GM12878 (cell line): ENCODE measurements around the gene PUSL1. TPM values are rescaled to one million over a fixed set of nuclear protein-coding genes. Genes with fewer than 3 reads are reported as not detected.
A peak's percentile ranks its signal among the peaks of the same experiment; 100 is the strongest.

Experiments
- ATAC-seq: fragments of 200-7000 bp; cut with Tn5 transposase; 3 replicates; pipeline ENCODE4 v1.9.1; 2020; ENCODE audit warnings: mild to moderate bottlenecking, moderate library complexity
- BruUV-seq: library from RNA; stranded (reverse); fragments of 400-500 nt; replicated peaks from 2 replicates; lab custom pipeline; 2021; lab: Mats Ljungman, UMichigan
- CTCF ChIA-PET: fragments of 300-600 bp; sonication (Branson Sonifier 250); formaldehyde crosslinking; extraction: SDS; loops from one replicate; lab custom pipeline; 2021; ENCODE audit warnings: inconsistent platforms; lab: Yijun Ruan, JAX
- POLR2A ChIA-PET: fragments of 350-600 bp; formaldehyde crosslinking; extraction: SDS; loops from one replicate; lab custom pipeline; 2021; ENCODE audit warnings: inconsistent platforms; lab: Charles Lee
- RAD21 ChIA-PET: fragments of 300-600 bp; sonication (Branson Sonifier 250); formaldehyde crosslinking; loops from one replicate; lab custom pipeline; 2023; ENCODE audit warnings: antibody characterized with exemption; ENCODE audit not compliant: unreplicated experiment; lab: Charles Lee
- SMC1A ChIA-PET: fragments of 300-600 bp; sonication (Branson Sonifier 250); formaldehyde crosslinking; loops from one replicate; lab custom pipeline; 2023; ENCODE audit not compliant: unreplicated experiment, uncharacterized antibody; lab: Charles Lee
- DNase-seq: peaks from one replicate; pipeline ENCODE4 v3.0.0-alpha.2; 2011; ENCODE audit warnings: low read depth, low spot score
- FAIRE-seq: peaks from 3 replicates; lab custom pipeline; 2011; peaks lifted over from hg19 to GRCh38; lab: Jason Lieb, UNC
- H2AFZ ChIP-seq: 2 replicates; pipeline ENCODE4 v1.6.0; 2011; ENCODE audit warnings: low read depth, low read length, control low read depth; ENCODE audit not compliant: control insufficient read depth
- H3K27ac ChIP-seq: 2 replicates; pipeline ENCODE4 v1.5.1; 2011; ENCODE audit warnings: control low read depth; ENCODE audit not compliant: control insufficient read depth, insufficient read depth
- H3K27me3 ChIP-seq, 2 experiments: replicated peaks in 1 of 2; 2 replicates each; pipeline versions ENCODE4 v1.6.0 to v1.6.1; 2011; ENCODE audit warnings: low read length in 1 of 2; ENCODE audit not compliant: control insufficient read depth in 2 of 2, insufficient read depth in 2 of 2
- H3K36me3 ChIP-seq, 2 experiments: 2 replicates each; pipeline ENCODE4 v1.5.1; 2011; ENCODE audit warnings: low read length in 1 of 2; ENCODE audit not compliant: control insufficient read depth in 2 of 2, insufficient read depth in 2 of 2
- H3K4me1 ChIP-seq: 2 replicates; pipeline ENCODE4 v1.6.1; 2011; ENCODE audit warnings: mild to moderate bottlenecking, low read length, moderate library complexity, mixed read lengths; ENCODE audit not compliant: control insufficient read depth, insufficient read depth
- H3K4me2 ChIP-seq: 2 replicates; pipeline ENCODE4 v1.6.0; 2011; ENCODE audit warnings: control low read depth; ENCODE audit not compliant: control insufficient read depth, insufficient read depth
- H3K4me3 ChIP-seq: fragments of 200-600 bp; sonication (generic); 2 replicates; pipeline ENCODE4 v1.5.1; 2016
- H3K79me2 ChIP-seq: 2 replicates; pipeline ENCODE4 v1.6.0; 2011; ENCODE audit warnings: low read length; ENCODE audit not compliant: control insufficient read depth, insufficient read depth
- H3K9ac ChIP-seq: 2 replicates; pipeline ENCODE4 v1.8.0; 2011; ENCODE audit warnings: low read length, control low read depth, mixed read lengths; ENCODE audit not compliant: control insufficient read depth, insufficient read depth
- H3K9me3 ChIP-seq: replicated peaks from 3 replicates; pipeline ENCODE4 v1.5.1; 2011; ENCODE audit warnings: mild to moderate bottlenecking, low read length; ENCODE audit not compliant: control insufficient read depth, insufficient read depth
- H4K20me1 ChIP-seq: 2 replicates; pipeline ENCODE4 v1.6.0; 2011; ENCODE audit not compliant: control insufficient read depth, insufficient read depth
- BCL3 ChIP-seq: IDR thresholded peaks from 2 replicates; pipeline ENCODE4 v1.6.1; 2011; ENCODE audit warnings: borderline replicate concordance, low read depth, mild to moderate bottlenecking, moderate library complexity, low read length; ENCODE audit not compliant: insufficient read depth, poor library complexity, severe bottlenecking
- BMI1 ChIP-seq: fragments of 450-650 bp; IDR thresholded peaks from 2 replicates; pipeline ENCODE4 v1.6.1; 2016; ENCODE audit warnings: mild to moderate bottlenecking, moderate library complexity, borderline replicate concordance
- BRCA1 ChIP-seq: IDR thresholded peaks from 2 replicates; pipeline ENCODE4 v1.6.1; 2011; ENCODE audit warnings: low read depth, low read length, improper control_type of control experiment
- MLLT1 ChIP-seq: fragments of 450-650 bp; IDR thresholded peaks from 2 replicates; pipeline ENCODE4 v1.6.1; 2016; ENCODE audit warnings: mild to moderate bottlenecking
- MYB ChIP-seq: fragments of 150-350 bp; IDR thresholded peaks from 2 replicates; pipeline ENCODE4 v1.6.1; 2014; ENCODE audit warnings: mild to moderate bottlenecking, low read depth, low read length, borderline replicate concordance
- NFXL1 ChIP-seq: fragments of 450-650 bp; IDR thresholded peaks from 2 replicates; pipeline ENCODE4 v1.6.1; 2017; ENCODE audit warnings: antibody characterized with exemption, mild to moderate bottlenecking, borderline replicate concordance
- PAX5 ChIP-seq: IDR thresholded peaks from 2 replicates; pipeline ENCODE4 v1.6.1; 2011; ENCODE audit warnings: low read depth, low read length, borderline replicate concordance
- PKNOX1 ChIP-seq: fragments of 450-650 bp; IDR thresholded peaks from 2 replicates; pipeline ENCODE4 v1.6.1; 2016; ENCODE audit warnings: mild to moderate bottlenecking
- POLR2A ChIP-seq: IDR thresholded peaks from 2 replicates; pipeline ENCODE4 v1.6.1; 2011; ENCODE audit warnings: low read depth, mild to moderate bottlenecking, low read length
- RAD21 ChIP-seq: IDR thresholded peaks from 2 replicates; pipeline ENCODE4 v1.6.1; 2011; ENCODE audit warnings: mild to moderate bottlenecking, low read depth, low read length, moderate library complexity; ENCODE audit not compliant: insufficient read depth
- RBBP5 ChIP-seq: fragments of 200-600 bp; sonication (generic); conservative IDR thresholded peaks from 2 replicates; pipeline ENCODE4 v1.6.1; 2016
- RFX5 ChIP-seq: IDR thresholded peaks from 2 replicates; pipeline ENCODE4 v1.6.1; 2011; ENCODE audit warnings: low read depth, low read length, improper control_type of control experiment
- SIX5 ChIP-seq: IDR thresholded peaks from 2 replicates; pipeline ENCODE4 v1.6.1; 2011; ENCODE audit warnings: mild to moderate bottlenecking, low read depth, low read length, moderate library complexity; ENCODE audit not compliant: severe bottlenecking
- SKIL ChIP-seq: fragments of 450-650 bp; IDR thresholded peaks from 2 replicates; pipeline ENCODE4 v1.6.1; 2017; ENCODE audit warnings: mild to moderate bottlenecking, low read depth, inconsistent platforms; ENCODE audit not compliant: poor library complexity, severe bottlenecking
- WGBS: methylation state at CpG from one replicate; pipeline ENCODE4 v1.1.6; 2016; ENCODE audit warnings: low lambda C conversion rate; ENCODE audit not compliant: insufficient replicate concordance, insufficient coverage; ENCODE audit errors: missing lambda C conversion rate; 5-methylcytosine and 5-hydroxymethylcytosine counted together
- in situ Hi-C: fragments of 300-500 bp; cut with MboI; formaldehyde crosslinking; loops from 9 replicates; pipeline ENCODE4 v1.14.3; 2018; ENCODE audit warnings: mixed read lengths
- intact Hi-C: fragments of 100-400 bp; cut with micrococcal nuclease; formaldehyde crosslinking; loops from one replicate; pipeline ENCODE4 v1.14.2; 2022; ENCODE audit not compliant: unreplicated experiment
- polyA plus RNA-seq, 11 experiments: library from polyadenylated mRNA; depleted of rRNA in 4 of 11; unstranded in 6 of 11; stranded (reverse) in 5 of 11; fragments of >200 nt; fragmentation: Nextera tagmentation in 4 of 11; fragmentation: Illumina TruSeq in 1 of 11; extraction: Ambion mirVana in 4 of 11; extraction: Trizol in 1 of 11; gene quantifications; 1 replicate in 1 of 11; 2 replicates in 10 of 11; pipeline versions ENCODE4 v1.2.1 to v1.2.3, GENCODE V29; 2011 to 2016; ENCODE audit warnings: inconsistent platforms in 2 of 11, missing spikeins in 2 of 11, low read depth in 1 of 11
- total RNA-seq, 4 experiments: library from RNA; depleted of rRNA in 3 of 4; stranded (reverse); fragments of >200 nt in 3 of 4; fragmentation: Illumina TruSeq in 1 of 4; extraction: Trizol in 1 of 4; gene quantifications; 2 replicates each; pipeline versions ENCODE4 v1.2.1 to v1.2.3, GENCODE V29; 2013 to 2021

The PUSL1 gene
- total and polyA plus RNA-seq, 10 of the 15 experiments (the other 5 are each of a cell fraction or from before 2014, with no cell fraction given), result 0.16 to 28.4 (median 15.1) TPM

GRCh38 chr1:1309251-1310108, 1.1 kb downstream of the PUSL1 start:
- H3K27ac ChIP-seq, result peak overlapping the region; percentile 58
- no peak for FAIRE-seq
- WGBS, result 43% methylated on average over 52 of the region's 57 CpGs
- peaks cover 26% of the 10 kb centered on the region for H3K79me2 ChIP-seq
- ChIA-PET SMC1A (no interaction called here), POLR2A (no interaction called here), RAD21 (interaction anchor here (1.0 kb wide), 1 partner anchor 59 kb away, joined by 3 read pairs; no protein-coding TSS in a partner anchor), CTCF (interaction anchor here (1.4 kb wide), 1 partner anchor 62 kb away, joined by 5 read pairs; no protein-coding TSS in a partner anchor)
- no peaks in the 10 kb centered on the region for H3K9me3 ChIP-seq
- H3K9ac ChIP-seq, result peak overlapping the region; percentile 77
- H3K27me3 ChIP-seq, result no peaks in the 10 kb centered on the region
- no TSS peak for BruUV-seq
- peak overlapping the region; percentile 86 for H3K4me2 ChIP-seq
- ATAC-seq, result no peak
- in situ Hi-C loops (no loop called here), intact Hi-C loops (loop anchor here (2.0 to 5.0 kb wide), 2 partner anchors 65 to 192 kb away; partner anchors contain the start of genes AURKAIP1 and C1orf159)
- no peak for DNase-seq
- H3K4me1 ChIP-seq, result peaks cover 27% of the 10 kb centered on the region
- H3K4me3 ChIP-seq, result peak overlapping the region; percentile 83
- peak overlapping the region; percentile 79 for H2AFZ ChIP-seq
- H4K20me1 ChIP-seq, result no peaks in the 10 kb centered on the region
- H3K36me3 ChIP-seq, result peaks cover 3 to 26% of the 10 kb centered on the region in 2 experiments; a peak in 3 of 4 replicates
- TF ChIP-seq BCL3 (peak; percentile 32), MLLT1 (0 out of 2 replicates have a peak, but pooled peaks have one; percentile 27), PKNOX1 (no peak), RBBP5 (no peak), RFX5 (no peak), SIX5 (no peak), PAX5 (no peak), RAD21 (no peak), POLR2A (peak; percentile 27; the same call in 1 of the 2 replicates), BRCA1 (no peak), MYB (no peak), NFXL1 (no peak), SKIL (no peak), BMI1 (no peak)
